DND-41 (cell line): ENCODE measurements around the gene AKNA.

Source experiments
- EZH2 ChIP-seq: IDR thresholded peaks from 3 replicates; pipeline ENCODE4 v1.6.1; 2012; ENCODE audit warnings: borderline replicate concordance, low read depth, mild to moderate bottlenecking, moderate library complexity, low read length, inconsistent platforms; ENCODE audit not compliant: severe bottlenecking
- TF ChIP-seq, protein P1 (sequence below): IDR thresholded peaks from 2 replicates; pipeline ENCODE4 v1.5.1; 2012; ENCODE audit warnings: borderline replicate concordance, low read length, moderate library complexity, mild to moderate bottlenecking; ENCODE audit not compliant: poor library complexity, severe bottlenecking; ENCODE audit errors: extremely low read depth

GRCh38 chr9:114285166-114285867 lies 102.5 kb downstream of the AKNA start:
- TF ChIP-seq, protein P1, sequence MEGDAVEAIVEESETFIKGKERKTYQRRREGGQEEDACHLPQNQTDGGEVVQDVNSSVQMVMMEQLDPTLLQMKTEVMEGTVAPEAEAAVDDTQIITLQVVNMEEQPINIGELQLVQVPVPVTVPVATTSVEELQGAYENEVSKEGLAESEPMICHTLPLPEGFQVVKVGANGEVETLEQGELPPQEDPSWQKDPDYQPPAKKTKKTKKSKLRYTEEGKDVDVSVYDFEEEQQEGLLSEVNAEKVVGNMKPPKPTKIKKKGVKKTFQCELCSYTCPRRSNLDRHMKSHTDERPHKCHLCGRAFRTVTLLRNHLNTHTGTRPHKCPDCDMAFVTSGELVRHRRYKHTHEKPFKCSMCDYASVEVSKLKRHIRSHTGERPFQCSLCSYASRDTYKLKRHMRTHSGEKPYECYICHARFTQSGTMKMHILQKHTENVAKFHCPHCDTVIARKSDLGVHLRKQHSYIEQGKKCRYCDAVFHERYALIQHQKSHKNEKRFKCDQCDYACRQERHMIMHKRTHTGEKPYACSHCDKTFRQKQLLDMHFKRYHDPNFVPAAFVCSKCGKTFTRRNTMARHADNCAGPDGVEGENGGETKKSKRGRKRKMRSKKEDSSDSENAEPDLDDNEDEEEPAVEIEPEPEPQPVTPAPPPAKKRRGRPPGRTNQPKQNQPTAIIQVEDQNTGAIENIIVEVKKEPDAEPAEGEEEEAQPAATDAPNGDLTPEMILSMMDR = no peak
- no peak for TF ChIP-seq EZH2
